HepG2 (cell line): ENCODE measurements around the gene OST4. TPM values are rescaled to one million over a fixed set of nuclear protein-coding genes. Genes with fewer than 3 reads are reported as not detected.

Experiments used
- AHR ChIP-seq: IDR thresholded peaks from 2 replicates; pipeline ENCODE4 v1.6.1; 2018; ENCODE audit warnings: missing genetic modification reagents, missing compliant biosample characterization
- CHD2 ChIP-seq: IDR thresholded peaks from 2 replicates; pipeline ENCODE4 v1.6.1; 2011; ENCODE audit warnings: low read depth, low read length, improper control_type of control experiment
- HNRNPL ChIP-seq: fragments of 200-400 bp; formaldehyde crosslinking; IDR thresholded peaks from 2 replicates; pipeline ENCODE4 v1.6.1; 2017; ENCODE audit warnings: mild to moderate bottlenecking, low read depth, low read length
- IRF1 ChIP-seq: sonication (generic); formaldehyde crosslinking; IDR thresholded peaks from 2 replicates; pipeline ENCODE4 v1.4.0; 2020; ENCODE audit warnings: low read depth, mild to moderate bottlenecking, missing genetic modification reagents
- MIER2 ChIP-seq: IDR thresholded peaks from 2 replicates; pipeline ENCODE4 v1.6.1; 2016; ENCODE audit warnings: missing biosample characterization, missing genetic modification reagents
- SOX13 ChIP-seq, 3 experiments: fragments of 450-650 bp in 1 of 3; sonication (generic) in 1 of 3; formaldehyde crosslinking in 1 of 3; IDR thresholded peaks in 2 of 3; conservative IDR thresholded peaks in 1 of 3; 2 replicates each; pipeline versions ENCODE4 v1.5.0 to v1.6.1; 2016 to 2020; ENCODE audit warnings: antibody characterized with exemption in 1 of 3, mild to moderate bottlenecking in 1 of 3, missing compliant biosample characterization in 1 of 3, missing genetic modification reagents in 1 of 3, moderate library complexity in 1 of 3
- STAG1 ChIP-seq: sonication (generic); formaldehyde crosslinking; IDR thresholded peaks from 2 replicates; pipeline ENCODE4 v1.4.0; 2020; ENCODE audit warnings: missing genetic modification reagents
- TBP ChIP-seq: sonication (generic); formaldehyde crosslinking; IDR thresholded peaks from 2 replicates; pipeline ENCODE4 v1.5.0; 2020; ENCODE audit warnings: missing genetic modification reagents
- YEATS4 ChIP-seq: sonication (generic); formaldehyde crosslinking; IDR thresholded peaks from 2 replicates; pipeline ENCODE4 v1.4.0; 2020; ENCODE audit warnings: missing genetic modification reagents, borderline replicate concordance
- ZBTB43 ChIP-seq: sonication (generic); formaldehyde crosslinking; conservative IDR thresholded peaks from 2 replicates; pipeline ENCODE4 v1.4.0; 2020; ENCODE audit warnings: missing genetic modification reagents
- ZFP36 ChIP-seq: fragments of 150-350 bp; IDR thresholded peaks from 2 replicates; pipeline ENCODE4 v1.6.1; 2018; ENCODE audit warnings: borderline replicate concordance, low read length, low read depth; ENCODE audit not compliant: partially characterized antibody
- ZKSCAN1 ChIP-seq: fragments of 150-350 bp; IDR thresholded peaks from 2 replicates; pipeline ENCODE4 v1.6.1; 2014; ENCODE audit warnings: low read length
- ZMYM4 ChIP-seq: sonication (generic); formaldehyde crosslinking; IDR thresholded peaks from 2 replicates; pipeline ENCODE4 v1.8.1; 2023; ENCODE audit warnings: mild to moderate bottlenecking, missing genetic modification reagents
- ZNF10 ChIP-seq: sonication (generic); formaldehyde crosslinking; IDR thresholded peaks from 2 replicates; pipeline ENCODE4 v1.4.0; 2020; ENCODE audit warnings: mild to moderate bottlenecking, low read depth, missing genetic modification reagents, borderline replicate concordance
- ZNF20 ChIP-seq: sonication (generic); formaldehyde crosslinking; IDR thresholded peaks from 2 replicates; pipeline ENCODE4 v1.4.0; 2020; ENCODE audit warnings: mild to moderate bottlenecking, moderate library complexity, missing genetic modification reagents
- ZNF292 ChIP-seq: sonication (generic); formaldehyde crosslinking; IDR thresholded peaks from 2 replicates; pipeline ENCODE4 v1.8.1; 2022; ENCODE audit warnings: mild to moderate bottlenecking, low read depth, missing genetic modification reagents, borderline replicate concordance
- ZNF362 ChIP-seq: sonication (generic); formaldehyde crosslinking; IDR thresholded peaks from 2 replicates; pipeline ENCODE4 v1.4.0; 2020; ENCODE audit warnings: missing genetic modification reagents, mild to moderate bottlenecking, borderline replicate concordance
- ZNF501 ChIP-seq: sonication (generic); formaldehyde crosslinking; IDR thresholded peaks from 2 replicates; pipeline ENCODE4 v1.5.1; 2020; ENCODE audit warnings: mild to moderate bottlenecking, moderate library complexity, missing genetic modification reagents
- ZNF557 ChIP-seq: sonication (generic); formaldehyde crosslinking; IDR thresholded peaks from 2 replicates; pipeline ENCODE4 v1.4.0; 2020; ENCODE audit warnings: missing genetic modification reagents
- ZNF562 ChIP-seq: sonication (generic); formaldehyde crosslinking; IDR thresholded peaks from 2 replicates; pipeline ENCODE4 v1.8.0; 2022; ENCODE audit warnings: missing genetic modification reagents, borderline replicate concordance
- ZNF776 ChIP-seq: sonication (generic); formaldehyde crosslinking; IDR thresholded peaks from 2 replicates; pipeline ENCODE4 v1.4.0; 2020; ENCODE audit warnings: mild to moderate bottlenecking, missing genetic modification reagents
- polyA plus RNA-seq, 8 experiments: library from polyadenylated mRNA; depleted of rRNA in 3 of 8; stranded (reverse) in 7 of 8; unstranded in 1 of 8; fragments of >200 nt; fragmentation: Illumina TruSeq in 4 of 8; extraction: Trizol in 4 of 8; gene quantifications; 2 replicates each; pipeline versions ENCODE4 v1.2.1 to v1.2.3, GENCODE V29; 2011 to 2016; ENCODE audit warnings: low read depth in 4 of 8, missing spikeins in 1 of 8, mixed read lengths in 1 of 8; ENCODE audit not compliant: insufficient read depth in 1 of 8
- total RNA-seq, 5 experiments: library from RNA; depleted of rRNA; stranded (reverse); fragments of >200 nt; fragmentation: Illumina TruSeq; extraction: Trizol; gene quantifications; 2 replicates each; pipeline ENCODE4 v1.2.3, GENCODE V29; 2016; ENCODE audit warnings: low read depth in 1 of 5
- TF ChIP-seq, protein P1 (sequence below): IDR thresholded peaks from 2 replicates; pipeline ENCODE4 v1.6.1; 2016; ENCODE audit warnings: missing biosample characterization, missing genetic modification reagents, low read depth
- TF ChIP-seq, protein P2 (sequence below): sonication (generic); formaldehyde crosslinking; IDR thresholded peaks from 2 replicates; pipeline ENCODE4 v1.8.1; 2023; ENCODE audit warnings: mild to moderate bottlenecking, moderate library complexity, missing genetic modification reagents

Gene OST4
- total and polyA plus RNA-seq, 2 of the 13 experiments (the other 11 are each of a cell fraction or from before 2014, with no cell fraction given): 498 to 584 TPM

- TF ChIP-seq IRF1 (CRISPR knock-in tag) (peak; percentile 69; the same call in 1 of the 2 replicates), ZNF292 (CRISPR knock-in tag) (peak; percentile 74; the same call in 1 of the 2 replicates), ZNF10 (no peak), SOX13 (IDR thresholded peaks at IDR 0.05) (peak; percentile 60; the same call in 1 of the 2 replicates), SOX13 (CRISPR knock-in tag; conservative IDR thresholded peaks at IDR 0.05 in 1 of 2, IDR thresholded peaks at IDR 0.05 in 1 of 2) (peak; percentile 53 to 98), ZNF557 (CRISPR knock-in tag) (no peak), HNRNPL (0 out of 2 replicates have a peak, but pooled peaks have one; percentile 3), ZKSCAN1 (peak; percentile 80), STAG1 (CRISPR knock-in tag) (peak; percentile 48; the same call in 1 of the 2 replicates), TBP (CRISPR knock-in tag) (no peak; the same call in 1 of the 2 replicates), ZNF501 (CRISPR knock-in tag) (peak; percentile 42; the same call in 1 of the 2 replicates), MIER2 (no peak; the same call in 1 of the 2 replicates), ZNF362 (CRISPR knock-in tag) (no peak), ZNF776 (no peak; the same call in 1 of the 2 replicates), ZNF562 (CRISPR knock-in tag) (peak; percentile 78; the same call in 1 of the 2 replicates), AHR (CRISPR knock-in tag) (no peak; the same call in none of the 2 replicates), CHD2 (peak; percentile 39; the same call in 1 of the 2 replicates), ZNF20 (peak; percentile 33), YEATS4 (CRISPR knock-in tag) (peak; percentile 70; the same call in 1 of the 2 replicates), ZBTB43 (CRISPR knock-in tag) (no peak; the same call in 1 of the 2 replicates), ZMYM4 (CRISPR knock-in tag) (peak; percentile 71), ZFP36 (peak; percentile 52)
- TF ChIP-seq, protein P1, sequence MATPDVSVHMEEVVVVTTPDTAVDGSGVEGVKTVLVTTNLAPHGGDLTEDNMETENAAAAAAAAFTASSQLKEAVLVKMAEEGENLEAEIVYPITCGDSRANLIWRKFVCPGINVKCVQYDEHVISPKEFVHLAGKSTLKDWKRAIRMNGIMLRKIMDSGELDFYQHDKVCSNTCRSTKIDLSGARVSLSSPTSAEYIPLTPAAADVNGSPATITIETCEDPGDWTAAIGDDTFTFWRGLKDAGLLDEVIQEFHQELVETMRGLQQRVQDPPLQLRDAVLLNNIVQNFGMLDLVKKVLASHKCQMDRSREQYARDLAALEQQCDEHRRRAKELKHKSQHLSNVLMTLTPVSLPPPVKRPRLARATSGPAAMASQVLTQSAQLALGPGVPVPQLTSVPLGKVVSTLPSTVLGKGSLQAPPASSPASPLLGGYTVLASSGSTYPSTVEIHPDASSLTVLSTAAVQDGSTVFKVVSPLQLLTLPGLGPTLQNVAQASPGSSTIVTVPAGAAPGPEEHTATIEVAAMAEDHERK (CRISPR knock-in tag): no peak
- TF ChIP-seq, protein P2, sequence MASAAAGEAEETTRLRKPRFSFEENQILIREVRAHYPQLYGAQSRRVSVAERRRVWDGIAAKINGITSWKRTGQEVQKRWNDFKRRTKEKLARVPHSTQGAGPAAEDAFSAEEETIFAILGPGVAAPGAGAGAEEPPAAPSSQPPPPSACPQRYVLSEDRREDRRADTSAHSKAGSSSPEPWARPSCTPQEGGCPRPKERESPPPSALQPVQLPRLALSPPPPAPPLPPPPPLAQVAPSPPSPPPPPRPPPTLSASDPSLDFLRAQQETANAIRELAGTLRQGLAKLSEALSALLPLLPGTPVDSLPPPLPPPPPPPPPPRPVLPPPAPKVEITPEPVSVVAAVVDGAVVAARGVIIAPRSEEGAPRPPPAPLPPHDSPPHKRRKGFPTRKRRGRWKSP: peak; percentile 98
Measured at GRCh38 chr2:27050281-27050995, 21.0 kb downstream of the OST4 start (continued).
